B cell (primary cell): Measurements from ENCODE around the gene WDFY2.

Source experiments
- CTCF ChIP-seq: fragments of 200-600 bp; IDR thresholded peaks from one replicate; pipeline ENCODE4 v1.8.0; 2022; ENCODE audit warnings: antibody characterized with exemption, mild to moderate bottlenecking
- EZH2 ChIP-seq: IDR thresholded peaks from 2 replicates; pipeline ENCODE4 v1.6.1; 2012; ENCODE audit warnings: borderline replicate concordance, low read depth, mild to moderate bottlenecking, moderate library complexity, low read length; ENCODE audit not compliant: insufficient read depth, poor library complexity, severe bottlenecking

- no peak for TF ChIP-seq CTCF
- TF ChIP-seq EZH2: no peak
Observed at GRCh38 chr13:51781246-51782022, 197.2 kb downstream of the WDFY2 start.
